NB4 (cell line): ENCODE results near the gene CHD2.

Experiments used
- DNase-seq: peaks from one replicate; pipeline ENCODE4 v3.0.0; 2010; ENCODE audit warnings: low read depth
- H3K4me3 ChIP-seq: one replicate; pipeline ENCODE4 v1.5.1; 2011; ENCODE audit warnings: mild to moderate bottlenecking, low read depth, low read length, moderate library complexity
- CTCF ChIP-seq: IDR thresholded peaks from one replicate; pipeline ENCODE4 v1.5.1; 2012; ENCODE audit warnings: low read depth, low read length
- MAX ChIP-seq: IDR thresholded peaks from 2 replicates; pipeline ENCODE4 v1.6.1; 2011; ENCODE audit warnings: low read depth, low read length
- MYC ChIP-seq: IDR thresholded peaks from 2 replicates; pipeline ENCODE4 v1.6.1; 2011; ENCODE audit warnings: low read depth, low read length
- POLR2A ChIP-seq: IDR thresholded peaks from 2 replicates; pipeline ENCODE4 v1.6.1; 2011; ENCODE audit warnings: mild to moderate bottlenecking; ENCODE audit not compliant: insufficient read length; ENCODE audit errors: extremely low read depth

CHD2 gene

GRCh38 chr15:92981333-92981732 is 81.2 kb downstream of the CHD2 start:
- TF ChIP-seq POLR2A (no peak), CTCF (no peak), MAX (no peak), MYC (no peak)
- no peak for DNase-seq
- no peak overlapping the region for H3K4me3 ChIP-seq

- TF ChIP-seq MYC = no peak
- TF ChIP-seq CTCF = no peak
- TF ChIP-seq MAX = no peak
- no peak for TF ChIP-seq POLR2A
- DNase-seq = no peak
- H3K4me3 ChIP-seq = no peak overlapping the region
Observed at GRCh38 chr15:92984161-92984560, 84.0 kb downstream of the CHD2 start.

- DNase-seq = no peak
- TF ChIP-seq MYC (no peak), POLR2A (no peak), CTCF (no peak), MAX (no peak)
- no peak overlapping the region for H3K4me3 ChIP-seq
Observed at GRCh38 chr15:92989470-92989869, 89.3 kb downstream of the CHD2 start.

GRCh38 chr15:92990031-92990430 is 89.9 kb downstream of the CHD2 start:
- DNase-seq = no peak
- TF ChIP-seq MAX (no peak), POLR2A (no peak), MYC (no peak), CTCF (no peak)
- no peak overlapping the region for H3K4me3 ChIP-seq

- no peak for DNase-seq
- no peak overlapping the region for H3K4me3 ChIP-seq
- no peak for TF ChIP-seq MYC
- no peak for TF ChIP-seq POLR2A
- no peak for TF ChIP-seq MAX
- TF ChIP-seq CTCF = no peak
Observed at GRCh38 chr15:92992720-92993119, 92.6 kb downstream of the CHD2 start.

- TF ChIP-seq MYC (no peak), POLR2A (no peak), MAX (no peak), CTCF (no peak)
- DNase-seq = no peak
- no peak overlapping the region for H3K4me3 ChIP-seq
Observed at GRCh38 chr15:92997821-92998220, 97.7 kb downstream of the CHD2 start.
